Measurements from ENCODE around the gene BTBD16. TPM values are rescaled to one million over a fixed set of nuclear protein-coding genes. Genes with fewer than 3 reads are reported as not detected.
A peak's percentile ranks its signal among the peaks of the same experiment; 100 is the strongest.

Gene BTBD16
- total and polyA plus RNA-seq, 2 of the 13 experiments (the other 11 are each of a cell fraction or from before 2014, with no cell fraction given) = 5.0 to 11.9 TPM

GRCh38 chr10:122303271-122304053 is 32.4 kb downstream of the BTBD16 start (continued):
- TF ChIP-seq TBX2 (CRISPR knock-in tag; IDR thresholded peaks at IDR 0.05; ENCODE audit: borderline replicate concordance) (0 out of 2 replicates have a peak, but pooled peaks have one; percentile 18), SOX13 (IDR thresholded peaks at IDR 0.05) (no peak), SOX13 (CRISPR knock-in tag; conservative IDR thresholded peaks at IDR 0.05 in 1 of 2, IDR thresholded peaks at IDR 0.05 in 1 of 2) (peak in 1 of 2 experiments; percentile 32; a peak in 1 of 4 replicates), CBFB (CRISPR knock-in tag; IDR thresholded peaks at IDR 0.05) (peak; percentile 95), ZNF713 (CRISPR knock-in tag; IDR thresholded peaks at IDR 0.05) (peak; percentile 62; the same call in 1 of the 2 replicates), FOXA1 (IDR thresholded peaks at IDR 0.05) (no peak), FOXA1 (CRISPR knock-in tag; IDR thresholded peaks at IDR 0.05) (peak; percentile 54), EP300 (IDR thresholded peaks at IDR 0.05; ENCODE audit: low read depth in 2 of 2, low read length in 2 of 2) (peak in 1 of 2 experiments; percentile 18; a peak in 1 of 4 replicates), EP300 (CRISPR knock-in tag; IDR thresholded peaks at IDR 0.05; ENCODE audit: borderline replicate concordance) (no peak), HMG20B (CRISPR knock-in tag; conservative IDR thresholded peaks at IDR 0.05) (0 out of 2 replicates have a peak, but pooled peaks have one; percentile 30), HNRNPLL (IDR thresholded peaks at IDR 0.05; ENCODE audit: low read depth, low read length, poor library complexity, severe bottlenecking) (no peak), ZSCAN20 (CRISPR knock-in tag; IDR thresholded peaks at IDR 0.05; ENCODE audit: borderline replicate concordance) (0 out of 2 replicates have a peak, but pooled peaks have one; percentile 6), PRDM10 (CRISPR knock-in tag; IDR thresholded peaks at IDR 0.05; ENCODE audit: low read depth) (peak; percentile 92), NRL (CRISPR knock-in tag; IDR thresholded peaks at IDR 0.05; ENCODE audit: borderline replicate concordance) (no peak), ZNF674 (CRISPR knock-in tag; IDR thresholded peaks at IDR 0.05; ENCODE audit: low read depth) (no peak)

All from HepG2 (cell line).